HepG2 (cell line): ENCODE results near the gene RRP36. TPM values are rescaled to one million over a fixed set of nuclear protein-coding genes. Genes with fewer than 3 reads are reported as not detected.

Experiments
- ARNT2 ChIP-seq: sonication (generic); formaldehyde crosslinking; IDR thresholded peaks from 2 replicates; pipeline ENCODE4 v1.8.0; 2022; ENCODE audit warnings: mild to moderate bottlenecking, low read depth, missing genetic modification reagents, moderate library complexity
- FOXK2 ChIP-seq: fragments of 450-650 bp; IDR thresholded peaks from 2 replicates; pipeline ENCODE4 v1.6.1; 2016
- GTF2F1 ChIP-seq: fragments of 150-350 bp; IDR thresholded peaks from 2 replicates; pipeline ENCODE4 v1.6.1; 2014; ENCODE audit warnings: low read length
- ISX ChIP-seq: sonication (generic); formaldehyde crosslinking; conservative IDR thresholded peaks from 2 replicates; pipeline ENCODE4 v1.5.0; 2020; ENCODE audit warnings: missing genetic modification reagents
- KLF6 ChIP-seq: IDR thresholded peaks from 2 replicates; pipeline ENCODE4 v1.8.0; 2016; ENCODE audit warnings: missing biosample characterization, missing genetic modification reagents
- SALL2 ChIP-seq: sonication (generic); formaldehyde crosslinking; IDR thresholded peaks from 2 replicates; pipeline ENCODE4 v1.8.1; 2023; ENCODE audit warnings: mild to moderate bottlenecking, missing genetic modification reagents, inconsistent platforms
- SP1 ChIP-seq, 2 experiments: fragments of 450-650 bp in 1 of 2; sonication (generic) in 1 of 2; formaldehyde crosslinking in 1 of 2; IDR thresholded peaks; 2 replicates each; pipeline versions ENCODE4 v1.4.0 to v1.6.1; 2016 to 2020; ENCODE audit warnings: missing genetic modification reagents in 1 of 2
- ZNF101 ChIP-seq: sonication (generic); formaldehyde crosslinking; IDR thresholded peaks from 2 replicates; pipeline ENCODE4 v1.4.0; 2020; ENCODE audit warnings: mild to moderate bottlenecking, low read depth, missing genetic modification reagents, borderline replicate concordance
- ZNF17 ChIP-seq: sonication (generic); formaldehyde crosslinking; IDR thresholded peaks from 2 replicates; pipeline ENCODE4 v1.5.0; 2020; ENCODE audit warnings: mild to moderate bottlenecking, missing genetic modification reagents
- ZNF225 ChIP-seq: sonication (generic); formaldehyde crosslinking; IDR thresholded peaks from 2 replicates; pipeline ENCODE4 v1.4.0; 2020; ENCODE audit warnings: mild to moderate bottlenecking, missing genetic modification reagents
- ZNF3 ChIP-seq: IDR thresholded peaks from 2 replicates; pipeline ENCODE4 v1.7.0; 2017; ENCODE audit warnings: inconsistent platforms
- ZNF441 ChIP-seq: sonication (generic); formaldehyde crosslinking; IDR thresholded peaks from 2 replicates; pipeline ENCODE4 v1.7.0; 2021; ENCODE audit warnings: missing genetic modification reagents, borderline replicate concordance
- ZNF746 ChIP-seq: sonication (generic); formaldehyde crosslinking; IDR thresholded peaks from 2 replicates; pipeline ENCODE4 v1.8.0; 2022; ENCODE audit warnings: mild to moderate bottlenecking, missing genetic modification reagents
- ZNF816 ChIP-seq: sonication (generic); formaldehyde crosslinking; IDR thresholded peaks from 2 replicates; pipeline ENCODE4 v1.8.0; 2022; ENCODE audit warnings: missing genetic modification reagents, mild to moderate bottlenecking, borderline replicate concordance
- ZNF850 ChIP-seq: sonication (generic); formaldehyde crosslinking; conservative IDR thresholded peaks from 2 replicates; pipeline ENCODE4 v1.9.0; 2021; ENCODE audit warnings: mild to moderate bottlenecking, missing genetic modification reagents
- polyA plus RNA-seq, 8 experiments: library from polyadenylated mRNA; depleted of rRNA in 3 of 8; stranded (reverse) in 7 of 8; unstranded in 1 of 8; fragments of >200 nt; fragmentation: Illumina TruSeq in 4 of 8; extraction: Trizol in 4 of 8; gene quantifications; 2 replicates each; pipeline versions ENCODE4 v1.2.1 to v1.2.3, GENCODE V29; 2011 to 2016; ENCODE audit warnings: low read depth in 4 of 8, missing spikeins in 1 of 8, mixed read lengths in 1 of 8; ENCODE audit not compliant: insufficient read depth in 1 of 8
- total RNA-seq, 5 experiments: library from RNA; depleted of rRNA; stranded (reverse); fragments of >200 nt; fragmentation: Illumina TruSeq; extraction: Trizol; gene quantifications; 2 replicates each; pipeline ENCODE4 v1.2.3, GENCODE V29; 2016; ENCODE audit warnings: low read depth in 1 of 5
- TF ChIP-seq, protein P1 (sequence below): sonication (generic); formaldehyde crosslinking; IDR thresholded peaks from 2 replicates; pipeline ENCODE4 v1.5.0; 2020; ENCODE audit warnings: mild to moderate bottlenecking, missing genetic modification reagents, borderline replicate concordance
- TF ChIP-seq, protein P2 (sequence below): sonication (generic); formaldehyde crosslinking; conservative IDR thresholded peaks from 2 replicates; pipeline ENCODE4 v1.8.1; 2023; ENCODE audit warnings: missing genetic modification reagents
- TF ChIP-seq, protein P3 (sequence below): sonication (generic); formaldehyde crosslinking; IDR thresholded peaks from 2 replicates; pipeline ENCODE4 v1.8.1; 2023; ENCODE audit warnings: mild to moderate bottlenecking, missing genetic modification reagents, borderline replicate concordance
- TF ChIP-seq, protein P4 (sequence below): sonication (generic); formaldehyde crosslinking; IDR thresholded peaks from 2 replicates; pipeline ENCODE4; 2020; ENCODE audit warnings: missing genetic modification reagents, mild to moderate bottlenecking, borderline replicate concordance
- TF ChIP-seq, protein P5 (sequence below): sonication (generic); formaldehyde crosslinking; IDR thresholded peaks from 2 replicates; pipeline ENCODE4 v1.4.0; 2020; ENCODE audit warnings: missing genetic modification reagents

The RRP36 gene
- total and polyA plus RNA-seq, 2 of the 13 experiments (the other 11 are each of a cell fraction or from before 2014, with no cell fraction given) = 29.5 to 144 TPM

DNA sequence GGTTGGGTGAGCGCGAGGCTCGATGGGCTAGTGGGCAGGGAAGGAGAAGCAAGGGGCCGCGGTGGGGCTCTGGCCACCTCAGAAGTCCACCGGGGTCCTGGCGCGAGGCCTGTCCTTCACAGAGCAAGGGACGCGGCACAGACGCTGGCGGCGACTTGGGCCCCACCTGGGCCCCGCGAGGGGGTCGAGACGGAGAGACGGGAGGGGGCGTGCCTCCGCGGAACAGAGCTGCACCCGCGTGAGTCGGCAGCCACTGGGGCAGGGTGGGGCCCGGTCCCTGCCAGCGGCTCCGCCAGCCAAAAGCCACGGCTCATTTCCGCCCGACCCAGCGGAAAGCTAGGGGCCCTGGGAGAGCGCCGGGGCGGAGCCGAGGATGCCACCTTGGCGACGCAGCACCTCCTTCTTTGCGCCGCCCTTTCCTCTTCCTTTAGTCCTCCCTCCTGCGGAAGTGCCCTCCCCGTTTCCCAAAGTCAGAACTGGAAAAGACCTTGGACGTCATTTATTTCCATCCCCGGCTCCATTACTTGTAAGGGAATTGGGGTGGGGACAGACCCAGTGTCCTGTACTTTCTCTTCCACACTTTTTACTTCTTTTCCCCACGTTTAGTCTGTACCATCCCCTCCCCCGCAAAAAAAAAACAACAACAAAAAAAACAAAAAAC lies 32.3 kb downstream of the RRP36 start, which contains the start of gene CUL7 (continued):
- TF ChIP-seq, protein P1, sequence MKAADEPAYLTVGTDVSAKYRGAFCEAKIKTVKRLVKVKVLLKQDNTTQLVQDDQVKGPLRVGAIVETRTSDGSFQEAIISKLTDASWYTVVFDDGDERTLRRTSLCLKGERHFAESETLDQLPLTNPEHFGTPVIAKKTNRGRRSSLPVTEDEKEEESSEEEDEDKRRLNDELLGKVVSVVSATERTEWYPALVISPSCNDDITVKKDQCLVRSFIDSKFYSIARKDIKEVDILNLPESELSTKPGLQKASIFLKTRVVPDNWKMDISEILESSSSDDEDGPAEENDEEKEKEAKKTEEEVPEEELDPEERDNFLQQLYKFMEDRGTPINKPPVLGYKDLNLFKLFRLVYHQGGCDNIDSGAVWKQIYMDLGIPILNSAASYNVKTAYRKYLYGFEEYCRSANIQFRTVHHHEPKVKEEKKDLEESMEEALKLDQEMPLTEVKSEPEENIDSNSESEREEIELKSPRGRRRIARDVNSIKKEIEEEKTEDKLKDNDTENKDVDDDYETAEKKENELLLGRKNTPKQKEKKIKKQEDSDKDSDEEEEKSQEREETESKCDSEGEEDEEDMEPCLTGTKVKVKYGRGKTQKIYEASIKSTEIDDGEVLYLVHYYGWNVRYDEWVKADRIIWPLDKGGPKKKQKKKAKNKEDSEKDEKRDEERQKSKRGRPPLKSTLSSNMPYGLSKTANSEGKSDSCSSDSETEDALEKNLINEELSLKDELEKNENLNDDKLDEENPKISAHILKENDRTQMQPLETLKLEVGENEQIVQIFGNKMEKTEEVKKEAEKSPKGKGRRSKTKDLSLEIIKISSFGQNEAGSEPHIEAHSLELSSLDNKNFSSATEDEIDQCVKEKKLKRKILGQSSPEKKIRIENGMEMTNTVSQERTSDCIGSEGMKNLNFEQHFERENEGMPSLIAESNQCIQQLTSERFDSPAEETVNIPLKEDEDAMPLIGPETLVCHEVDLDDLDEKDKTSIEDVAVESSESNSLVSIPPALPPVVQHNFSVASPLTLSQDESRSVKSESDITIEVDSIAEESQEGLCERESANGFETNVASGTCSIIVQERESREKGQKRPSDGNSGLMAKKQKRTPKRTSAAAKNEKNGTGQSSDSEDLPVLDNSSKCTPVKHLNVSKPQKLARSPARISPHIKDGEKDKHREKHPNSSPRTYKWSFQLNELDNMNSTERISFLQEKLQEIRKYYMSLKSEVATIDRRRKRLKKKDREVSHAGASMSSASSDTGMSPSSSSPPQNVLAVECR = peak; percentile 98
- TF ChIP-seq, protein P2, sequence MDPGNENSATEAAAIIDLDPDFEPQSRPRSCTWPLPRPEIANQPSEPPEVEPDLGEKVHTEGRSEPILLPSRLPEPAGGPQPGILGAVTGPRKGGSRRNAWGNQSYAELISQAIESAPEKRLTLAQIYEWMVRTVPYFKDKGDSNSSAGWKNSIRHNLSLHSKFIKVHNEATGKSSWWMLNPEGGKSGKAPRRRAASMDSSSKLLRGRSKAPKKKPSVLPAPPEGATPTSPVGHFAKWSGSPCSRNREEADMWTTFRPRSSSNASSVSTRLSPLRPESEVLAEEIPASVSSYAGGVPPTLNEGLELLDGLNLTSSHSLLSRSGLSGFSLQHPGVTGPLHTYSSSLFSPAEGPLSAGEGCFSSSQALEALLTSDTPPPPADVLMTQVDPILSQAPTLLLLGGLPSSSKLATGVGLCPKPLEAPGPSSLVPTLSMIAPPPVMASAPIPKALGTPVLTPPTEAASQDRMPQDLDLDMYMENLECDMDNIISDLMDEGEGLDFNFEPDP = no peak
- TF ChIP-seq, protein P3, sequence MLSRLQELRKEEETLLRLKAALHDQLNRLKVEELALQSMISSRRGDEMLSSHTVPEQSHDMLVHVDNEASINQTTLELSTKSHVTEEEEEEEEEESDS (CRISPR knock-in tag) = no peak
- TF ChIP-seq FOXK2 = no peak
- TF ChIP-seq ZNF816 (CRISPR knock-in tag) = peak; percentile 94
- TF ChIP-seq ZNF441 (CRISPR knock-in tag) = peak; percentile 95
- TF ChIP-seq ISX = 0 out of 2 replicates have a peak, but pooled peaks have one; percentile 30
- peak; percentile 98 for TF ChIP-seq KLF6 (CRISPR knock-in tag)
- TF ChIP-seq SP1 (IDR thresholded peaks at IDR 0.05) = no peak
- TF ChIP-seq SP1 (CRISPR knock-in tag; IDR thresholded peaks at IDR 0.05) = peak; percentile 82; the same call in 1 of the 2 replicates
- peak; percentile 83 for TF ChIP-seq ZNF746 (CRISPR knock-in tag)
- 0 out of 2 replicates have a peak, but pooled peaks have one; percentile 32 for TF ChIP-seq ZNF850 (CRISPR knock-in tag)
- TF ChIP-seq ZNF225 (CRISPR knock-in tag) = peak; percentile 67; the same call in 1 of the 2 replicates
- no peak for TF ChIP-seq GTF2F1
- TF ChIP-seq, protein P4, sequence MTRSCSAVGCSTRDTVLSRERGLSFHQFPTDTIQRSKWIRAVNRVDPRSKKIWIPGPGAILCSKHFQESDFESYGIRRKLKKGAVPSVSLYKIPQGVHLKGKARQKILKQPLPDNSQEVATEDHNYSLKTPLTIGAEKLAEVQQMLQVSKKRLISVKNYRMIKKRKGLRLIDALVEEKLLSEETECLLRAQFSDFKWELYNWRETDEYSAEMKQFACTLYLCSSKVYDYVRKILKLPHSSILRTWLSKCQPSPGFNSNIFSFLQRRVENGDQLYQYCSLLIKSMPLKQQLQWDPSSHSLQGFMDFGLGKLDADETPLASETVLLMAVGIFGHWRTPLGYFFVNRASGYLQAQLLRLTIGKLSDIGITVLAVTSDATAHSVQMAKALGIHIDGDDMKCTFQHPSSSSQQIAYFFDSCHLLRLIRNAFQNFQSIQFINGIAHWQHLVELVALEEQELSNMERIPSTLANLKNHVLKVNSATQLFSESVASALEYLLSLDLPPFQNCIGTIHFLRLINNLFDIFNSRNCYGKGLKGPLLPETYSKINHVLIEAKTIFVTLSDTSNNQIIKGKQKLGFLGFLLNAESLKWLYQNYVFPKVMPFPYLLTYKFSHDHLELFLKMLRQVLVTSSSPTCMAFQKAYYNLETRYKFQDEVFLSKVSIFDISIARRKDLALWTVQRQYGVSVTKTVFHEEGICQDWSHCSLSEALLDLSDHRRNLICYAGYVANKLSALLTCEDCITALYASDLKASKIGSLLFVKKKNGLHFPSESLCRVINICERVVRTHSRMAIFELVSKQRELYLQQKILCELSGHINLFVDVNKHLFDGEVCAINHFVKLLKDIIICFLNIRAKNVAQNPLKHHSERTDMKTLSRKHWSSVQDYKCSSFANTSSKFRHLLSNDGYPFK (CRISPR knock-in tag) = peak; percentile 89; the same call in 1 of the 2 replicates
- TF ChIP-seq, protein P5, sequence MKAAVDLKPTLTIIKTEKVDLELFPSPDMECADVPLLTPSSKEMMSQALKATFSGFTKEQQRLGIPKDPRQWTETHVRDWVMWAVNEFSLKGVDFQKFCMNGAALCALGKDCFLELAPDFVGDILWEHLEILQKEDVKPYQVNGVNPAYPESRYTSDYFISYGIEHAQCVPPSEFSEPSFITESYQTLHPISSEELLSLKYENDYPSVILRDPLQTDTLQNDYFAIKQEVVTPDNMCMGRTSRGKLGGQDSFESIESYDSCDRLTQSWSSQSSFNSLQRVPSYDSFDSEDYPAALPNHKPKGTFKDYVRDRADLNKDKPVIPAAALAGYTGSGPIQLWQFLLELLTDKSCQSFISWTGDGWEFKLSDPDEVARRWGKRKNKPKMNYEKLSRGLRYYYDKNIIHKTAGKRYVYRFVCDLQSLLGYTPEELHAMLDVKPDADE (CRISPR knock-in tag) = peak; percentile 58; the same call in 1 of the 2 replicates
- TF ChIP-seq SALL2 = peak; percentile 98
- peak; percentile 88 for TF ChIP-seq ARNT2 (CRISPR knock-in tag)
- peak; percentile 64; the same call in 1 of the 2 replicates for TF ChIP-seq ZNF101
- no peak for TF ChIP-seq ZNF3 (CRISPR knock-in tag)
- TF ChIP-seq ZNF17 = peak; percentile 29; the same call in 1 of the 2 replicates
